HG02943 (cell line): ENCODE results near the gene KLRC3.
"Not testable (repeated sequence)": the region's sequence is repeated elsewhere in the genome, so short reads cannot be mapped to it uniquely, and the experiment has no call there.

ENCODE experiments used
- ATAC-seq: cut with Tn5 transposase; IDR thresholded peaks from one replicate; pipeline ENCODE4 v1.9.1; 2021; ENCODE audit warnings: mild to moderate bottlenecking, low read depth, moderate library complexity; ENCODE audit not compliant: unreplicated experiment

Gene KLRC3

GRCh38 chr12:10371893-10372535 lies 48.4 kb downstream of the KLRC3 start:
- ATAC-seq, result not testable (repeated sequence)

- ATAC-seq, result no peak
Observed at GRCh38 chr12:10369557-10370415, 50.6 kb downstream of the KLRC3 start.

GRCh38 chr12:10368206-10369171 lies 51.9 kb downstream of the KLRC3 start:
- ATAC-seq, result no peak

- not testable (repeated sequence) for ATAC-seq
Observed at GRCh38 chr12:10367714-10368113, 52.7 kb downstream of the KLRC3 start.

GRCh38 chr12:10366875-10367274 lies 53.5 kb downstream of the KLRC3 start:
- no peak for ATAC-seq

- no peak for ATAC-seq
Observed at GRCh38 chr12:10365696-10366405, 54.5 kb downstream of the KLRC3 start.

- ATAC-seq, result peak; percentile 58
Observed at GRCh38 chr12:10364815-10365622, 55.4 kb downstream of the KLRC3 start.

- peak; percentile 79 for ATAC-seq
Observed at GRCh38 chr12:10363914-10364814, 56.2 kb downstream of the KLRC3 start.

GRCh38 chr12:10363658-10363913 lies 56.8 kb downstream of the KLRC3 start:
- no peak for ATAC-seq

- ATAC-seq, result no peak
Observed at GRCh38 chr12:10362828-10363657, 57.4 kb downstream of the KLRC3 start.

- ATAC-seq, result no peak
Observed at GRCh38 chr12:10362325-10362724, 58.1 kb downstream of the KLRC3 start.
